Measurements from ENCODE around the gene CCDC190.
"Not testable (repeated sequence)": the region's sequence is repeated elsewhere in the genome, so short reads cannot be mapped to it uniquely, and the experiment has no call there.

CCDC190 gene

DNA sequence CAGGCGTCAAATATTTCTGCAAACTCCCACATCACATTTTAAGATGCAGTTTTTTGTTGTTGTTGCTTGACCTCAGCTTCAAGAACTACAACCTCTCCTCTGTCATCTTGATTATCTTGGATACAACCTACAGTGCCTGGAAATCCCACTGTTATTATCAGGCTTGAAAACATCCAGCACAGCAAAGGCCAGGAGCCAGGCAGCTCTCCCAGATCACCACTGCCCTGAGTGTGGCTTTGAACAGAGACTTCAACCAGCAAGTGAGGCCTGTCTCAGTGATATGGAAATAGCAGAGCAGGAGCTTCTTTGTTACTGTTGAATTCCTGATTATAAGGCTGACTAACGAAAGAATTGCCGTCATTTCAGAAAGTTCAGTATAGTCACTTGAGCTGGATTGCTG is 28.5 kb downstream of the CCDC190 start:
- no peak for DNase-seq (ENCODE audit: low spot score)

DNA sequence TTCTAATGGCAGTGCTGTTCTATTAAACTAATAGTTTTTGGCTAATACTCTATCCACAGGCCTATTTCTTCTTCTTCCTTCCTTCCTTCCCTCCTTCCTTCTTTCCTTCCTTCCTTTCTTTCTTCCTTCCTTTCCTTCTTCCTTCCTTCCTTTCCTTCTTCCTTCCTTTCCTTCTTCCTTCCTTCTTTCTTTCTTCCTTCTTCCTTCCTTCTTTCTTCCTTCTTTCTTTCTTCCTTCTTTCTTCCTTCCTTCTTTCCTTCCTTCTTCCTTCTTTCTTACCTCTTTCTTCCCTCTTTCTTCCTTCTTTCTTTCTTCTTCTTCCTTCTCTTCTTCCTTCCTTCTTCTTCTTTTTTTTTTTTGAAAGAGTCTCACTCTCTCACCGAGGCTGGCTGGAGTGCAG is 31.7 kb downstream of the CCDC190 start:
- no peak for DNase-seq (ENCODE audit: low spot score)

DNA sequence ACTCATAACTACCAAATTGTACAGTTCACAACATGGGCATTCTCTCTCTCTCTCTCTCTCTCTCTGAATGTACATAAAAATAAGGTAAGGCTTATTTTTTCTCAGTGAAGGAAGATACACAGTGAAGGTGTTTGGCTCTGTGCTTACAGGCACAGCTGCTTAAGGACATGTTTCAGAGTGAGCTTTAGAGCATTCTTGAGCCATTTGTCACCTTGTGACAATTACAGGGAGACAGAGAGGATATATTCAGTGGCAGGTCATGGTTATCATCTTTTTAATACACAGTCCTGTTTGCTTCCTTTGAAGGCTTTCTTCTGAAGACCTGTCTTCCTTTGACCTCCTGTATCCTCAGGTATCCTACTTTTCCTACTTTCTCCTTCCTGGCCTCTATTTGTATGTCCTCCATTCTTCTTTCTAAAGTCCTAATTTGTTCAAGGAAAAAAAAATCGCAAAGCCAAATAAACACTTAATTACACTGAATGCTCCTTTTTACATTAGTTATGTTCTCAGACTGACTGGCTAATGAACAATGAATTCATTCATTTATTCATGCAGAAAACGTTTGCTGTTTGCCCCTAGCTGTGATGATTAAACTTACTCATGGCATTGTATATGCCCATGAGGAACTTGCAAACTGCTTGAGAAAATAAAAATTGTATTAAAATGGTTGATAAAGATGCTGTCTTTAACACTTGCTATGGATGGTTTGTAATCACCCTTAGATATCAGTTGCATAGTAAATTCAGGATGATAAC is 37.0 kb downstream of the CCDC190 start:
- no peak for DNase-seq (ENCODE audit: low spot score)

DNA sequence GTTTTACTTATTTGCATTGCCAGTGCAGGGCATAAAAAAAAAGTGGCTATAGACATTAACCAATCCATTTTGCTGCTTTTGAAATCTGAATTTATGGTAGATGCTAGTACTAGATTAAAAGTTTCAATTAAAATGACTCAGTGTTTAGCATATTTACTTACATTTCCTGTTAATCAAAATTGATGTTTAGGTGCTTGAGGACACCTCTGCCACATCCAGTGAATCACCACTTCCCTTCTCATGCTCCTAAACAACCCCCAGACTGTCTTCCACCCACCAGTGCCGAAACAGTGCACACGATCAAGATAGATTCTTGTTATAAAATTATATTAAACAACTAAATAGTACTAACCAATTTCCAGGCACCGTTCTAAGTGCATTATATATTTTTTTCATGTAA is 37.7 kb downstream of the CCDC190 start:
- DNase-seq (ENCODE audit: low spot score), result no peak

DNA sequence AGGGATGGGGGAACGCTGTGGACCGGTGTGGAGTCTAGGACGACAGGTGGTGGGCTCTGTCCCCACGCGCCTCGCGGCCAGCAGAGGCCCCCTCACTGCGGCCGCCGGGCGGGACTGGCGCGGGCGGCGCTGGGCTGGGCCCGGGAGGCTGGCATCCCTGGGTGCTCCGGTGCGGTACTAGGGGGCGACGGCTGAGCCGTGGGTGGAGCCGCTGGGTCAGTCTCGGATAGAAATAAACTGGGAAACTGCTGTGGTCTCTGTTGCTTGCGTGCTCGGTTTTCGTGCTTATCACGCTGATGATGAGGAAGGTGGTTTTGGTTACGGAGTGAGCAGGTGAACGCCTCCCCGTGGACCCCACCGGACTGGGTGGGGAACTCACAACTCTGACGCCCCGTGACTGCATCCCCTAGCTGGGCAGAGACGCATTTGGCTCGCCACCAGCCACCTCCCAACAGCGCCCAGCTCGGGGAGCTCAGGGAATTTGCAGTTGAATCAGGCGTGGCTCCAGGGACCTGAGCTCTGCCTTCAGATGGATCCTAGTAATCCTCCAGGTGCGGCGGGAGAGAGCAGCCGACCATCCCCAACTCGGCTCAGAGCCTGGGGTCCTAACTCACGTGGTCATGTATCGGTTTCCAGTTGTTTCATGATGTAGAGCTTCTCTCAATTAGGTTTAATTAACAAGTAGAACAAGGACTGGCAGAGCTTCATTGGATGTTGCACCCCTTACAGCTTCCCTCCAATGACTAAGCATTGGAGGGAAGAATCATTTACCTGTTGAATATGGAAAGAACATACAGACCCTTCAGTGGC is 38.4 kb downstream of the CCDC190 start:
- DNase-seq (ENCODE audit: low spot score), result no peak

DNA sequence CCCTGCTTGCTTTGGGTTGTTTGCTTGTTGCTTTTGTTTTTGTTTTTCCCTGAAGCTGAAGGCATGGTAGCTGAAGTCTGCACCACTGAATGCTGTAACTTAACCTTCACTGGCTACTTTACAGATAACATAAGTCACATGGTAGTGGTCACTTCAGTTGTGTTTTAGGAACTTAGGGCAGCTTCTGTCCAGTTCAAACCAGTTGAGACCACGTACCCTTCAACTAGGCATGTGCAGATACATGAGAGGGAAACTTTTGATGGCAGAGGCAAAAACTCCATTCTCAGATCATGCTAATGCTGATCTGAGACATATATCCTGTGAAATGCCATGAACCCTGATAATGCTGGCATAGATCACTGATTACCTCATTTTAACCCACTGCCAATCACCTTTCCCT is 42.3 kb downstream of the CCDC190 start:
- not testable (repeated sequence) for DNase-seq (ENCODE audit: low spot score)

DNA sequence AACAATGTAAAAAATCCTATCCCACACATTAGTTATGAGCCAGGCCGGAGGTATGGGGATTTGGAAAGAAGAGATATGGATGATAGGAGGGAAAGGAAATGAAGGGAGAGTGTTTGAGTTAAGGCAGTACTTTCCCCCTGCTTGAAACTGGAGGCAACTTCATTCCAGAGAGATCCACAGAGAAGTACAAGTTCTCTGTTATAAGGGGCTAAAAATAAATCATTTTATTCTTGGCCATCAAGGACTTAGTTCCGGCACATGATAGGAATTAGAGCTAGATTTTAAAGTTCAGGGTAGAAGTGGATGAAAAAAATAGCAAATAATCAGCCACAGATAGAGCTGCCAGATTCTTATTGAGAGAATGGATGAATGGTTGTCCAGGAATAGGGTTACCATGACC is 42.8 kb downstream of the CCDC190 start:
- DNase-seq (ENCODE audit: low spot score), result not testable (repeated sequence)

DNA sequence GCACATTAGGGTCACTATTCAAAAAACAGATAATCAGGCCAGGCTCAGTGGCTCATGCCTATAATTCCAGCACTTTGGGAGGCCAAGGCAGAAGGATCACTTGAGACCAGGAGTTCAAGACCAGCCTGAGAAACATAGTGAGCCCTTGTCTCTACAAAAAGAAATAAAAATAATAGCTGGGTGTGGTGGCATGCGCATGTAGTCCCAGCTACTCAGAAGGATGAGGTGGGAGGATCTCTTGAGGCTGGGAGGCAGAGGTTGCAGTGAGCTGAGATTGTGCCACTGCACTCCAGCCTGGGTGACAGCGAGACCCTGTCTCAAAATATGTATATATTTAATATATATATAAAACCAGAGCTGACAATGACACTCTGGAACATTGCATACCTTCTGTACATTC is 48.6 kb downstream of the CCDC190 start:
- not testable (repeated sequence) for DNase-seq (ENCODE audit: low spot score)

DNA sequence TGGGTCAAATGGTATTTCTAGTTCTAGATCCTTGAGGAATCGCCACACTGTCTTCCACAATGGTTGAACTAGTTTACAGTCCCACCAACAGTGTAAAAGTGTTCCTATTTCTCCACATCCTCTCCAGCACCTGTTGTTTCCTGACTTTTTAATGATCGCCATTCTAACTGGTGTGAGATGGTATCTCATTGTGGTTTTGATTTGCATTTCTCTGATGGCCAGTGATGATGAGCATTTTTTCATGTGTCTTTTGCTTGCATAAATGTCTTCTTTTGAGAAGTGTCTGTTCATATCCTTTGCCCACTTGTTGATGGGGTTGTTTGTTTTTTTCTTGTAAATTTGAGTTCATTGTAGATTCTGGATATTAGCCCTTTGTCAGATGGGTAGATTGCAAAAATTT is 53.5 kb downstream of the CCDC190 start:
- DNase-seq (ENCODE audit: low spot score), result not testable (repeated sequence)

Measured in NAMALWA (cell line).